ENCODE results near the gene PHF2.

PHF2 gene

GRCh38 chr9:93655621-93656425 lies 79.4 kb downstream of the PHF2 start:
- DNase-seq, result no peak

GRCh38 chr9:93656426-93657239 lies 80.2 kb downstream of the PHF2 start:
- no peak for DNase-seq

GRCh38 chr9:93657331-93658111 lies 81.1 kb downstream of the PHF2 start:
- no peak for DNase-seq

DNA sequence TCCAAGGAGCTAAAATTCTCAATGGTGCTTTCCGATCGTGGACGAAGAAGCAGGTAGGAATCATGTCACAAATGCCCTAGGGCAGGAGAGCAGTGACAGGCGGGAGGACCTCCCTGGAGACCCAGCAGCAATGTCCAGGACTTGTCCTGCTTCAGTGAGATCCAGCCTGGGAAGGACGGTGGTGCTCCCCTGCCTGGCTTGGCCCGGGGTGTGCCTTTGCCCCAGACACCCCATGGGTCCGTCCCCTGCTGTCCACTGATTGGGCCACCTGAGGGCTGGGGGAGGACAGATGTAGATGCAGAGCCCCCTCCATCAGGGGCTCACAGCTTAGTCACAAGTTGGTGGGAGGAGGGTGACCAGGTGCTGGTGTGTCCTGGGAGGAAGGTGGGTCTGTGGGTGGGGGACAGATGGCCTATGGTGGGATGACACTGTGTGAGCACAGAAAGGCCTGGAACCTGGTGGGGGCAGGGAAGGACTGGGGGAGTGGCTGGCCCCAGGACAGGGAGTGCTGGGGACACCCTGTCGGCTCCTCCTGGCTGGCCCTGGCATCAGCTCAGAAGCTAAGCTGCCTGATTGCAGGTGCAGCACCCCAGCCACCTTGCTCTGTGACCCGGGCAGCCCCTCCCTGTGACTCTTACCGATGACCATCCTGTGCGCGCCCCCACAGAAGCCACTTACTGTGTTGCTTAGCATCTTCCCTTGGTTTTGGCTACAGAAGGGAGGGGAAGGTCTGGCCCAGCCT lies 82.0 kb downstream of the PHF2 start:
- no peak for DNase-seq

- no peak for DNase-seq
These were observed 82.9 kb downstream of the PHF2 start for GRCh38 chr9:93659044-93659836.

- DNase-seq, result no peak
These were observed 83.4 kb downstream of the PHF2 start for GRCh38 chr9:93659837-93660177.

GRCh38 chr9:93660352-93661046 lies 84.1 kb downstream of the PHF2 start:
- DNase-seq, result no peak

- no peak for DNase-seq
These were observed 85.2 kb downstream of the PHF2 start for GRCh38 chr9:93661591-93661990.

DNA sequence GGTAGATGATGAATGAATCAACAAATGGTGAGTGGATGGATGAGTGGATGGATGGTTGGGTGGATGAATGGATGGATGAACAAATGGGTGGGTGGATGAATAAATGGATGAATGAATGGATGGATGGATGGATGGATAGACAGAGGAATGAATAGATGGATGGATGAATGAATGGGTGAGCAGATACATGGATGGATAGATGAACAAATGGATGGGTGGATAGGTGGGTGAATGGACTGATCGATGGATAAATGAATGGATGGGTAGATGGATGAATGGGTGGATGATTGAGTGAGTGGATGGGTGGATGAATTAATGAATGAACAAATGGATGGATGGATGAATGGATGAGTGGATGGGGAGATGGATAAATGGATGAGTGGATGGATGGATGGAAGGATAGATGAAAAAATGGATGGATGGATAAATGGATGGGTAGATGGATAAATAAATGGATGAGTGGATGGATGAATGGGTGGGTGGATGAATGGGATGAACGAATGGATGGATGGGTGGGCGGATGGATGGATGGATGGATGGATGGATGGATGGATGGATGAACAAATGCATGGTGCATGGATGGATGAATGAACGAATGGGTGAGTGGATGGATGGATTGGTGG lies 85.7 kb downstream of the PHF2 start:
- DNase-seq, result no peak

DNA sequence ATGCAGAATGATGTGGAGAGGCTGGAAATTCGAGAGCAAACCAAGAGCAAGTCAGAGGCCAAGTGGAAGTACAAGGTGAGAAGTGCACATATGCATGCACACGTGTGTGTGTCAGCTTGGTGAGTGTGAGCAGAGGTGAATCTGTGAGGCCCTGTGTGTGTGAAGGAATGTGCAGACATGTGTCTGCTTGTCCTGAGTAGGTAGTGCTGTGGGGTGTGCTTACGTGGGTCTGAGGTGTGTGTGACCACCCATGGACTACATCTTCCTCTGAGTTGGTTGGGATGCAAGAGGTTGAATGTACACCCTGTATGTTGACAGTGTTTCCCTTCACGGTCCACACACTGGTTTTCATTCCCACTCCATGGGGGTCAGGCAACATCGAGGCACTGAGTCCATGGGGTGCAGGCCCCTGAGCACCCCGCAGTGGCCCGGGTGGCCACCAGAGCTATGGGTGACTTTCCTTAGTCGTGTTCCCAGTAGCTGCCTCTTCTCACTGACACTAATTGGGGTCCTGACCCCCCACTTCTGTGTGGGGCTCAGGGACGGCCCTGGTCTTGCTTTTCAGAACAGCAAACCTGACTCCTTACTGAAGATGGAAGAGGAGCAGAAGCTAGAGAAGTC lies 86.7 kb downstream of the PHF2 start:
- no peak for DNase-seq

- DNase-seq, result no peak
These were observed 87.6 kb downstream of the PHF2 start for GRCh38 chr9:93663877-93664548.

- no peak for DNase-seq
These were observed 88.3 kb downstream of the PHF2 start for GRCh38 chr9:93664549-93665120.

- no peak for DNase-seq
These were observed 88.8 kb downstream of the PHF2 start for GRCh38 chr9:93665128-93665636.

GRCh38 chr9:93665637-93666438 lies 89.5 kb downstream of the PHF2 start:
- no peak for DNase-seq

GRCh38 chr9:93666439-93666784 lies 90.0 kb downstream of the PHF2 start:
- DNase-seq, result peak; percentile 33

- DNase-seq, result no peak
These were observed 90.6 kb downstream of the PHF2 start for GRCh38 chr9:93667006-93667405.

DNA sequence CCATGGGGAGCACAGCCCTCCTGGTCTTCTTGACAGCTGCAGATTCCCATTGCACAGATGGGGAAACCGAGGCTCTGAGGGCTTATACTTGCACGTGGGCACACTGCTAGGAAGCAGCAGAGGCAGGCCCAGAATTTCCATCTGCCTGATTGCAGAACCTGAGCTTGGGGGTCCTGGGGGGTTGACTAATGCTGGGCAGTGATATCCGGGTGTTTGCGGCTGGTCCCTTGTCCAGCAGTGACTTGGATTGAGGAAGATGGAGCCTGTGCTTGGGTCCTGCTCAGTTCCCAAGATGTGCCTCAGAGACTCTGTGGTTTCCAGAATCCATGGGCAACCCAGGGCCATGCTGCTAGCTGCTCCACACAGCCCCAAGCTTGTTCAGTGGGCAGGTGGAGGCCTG lies 91.2 kb downstream of the PHF2 start:
- DNase-seq, result no peak

DNA sequence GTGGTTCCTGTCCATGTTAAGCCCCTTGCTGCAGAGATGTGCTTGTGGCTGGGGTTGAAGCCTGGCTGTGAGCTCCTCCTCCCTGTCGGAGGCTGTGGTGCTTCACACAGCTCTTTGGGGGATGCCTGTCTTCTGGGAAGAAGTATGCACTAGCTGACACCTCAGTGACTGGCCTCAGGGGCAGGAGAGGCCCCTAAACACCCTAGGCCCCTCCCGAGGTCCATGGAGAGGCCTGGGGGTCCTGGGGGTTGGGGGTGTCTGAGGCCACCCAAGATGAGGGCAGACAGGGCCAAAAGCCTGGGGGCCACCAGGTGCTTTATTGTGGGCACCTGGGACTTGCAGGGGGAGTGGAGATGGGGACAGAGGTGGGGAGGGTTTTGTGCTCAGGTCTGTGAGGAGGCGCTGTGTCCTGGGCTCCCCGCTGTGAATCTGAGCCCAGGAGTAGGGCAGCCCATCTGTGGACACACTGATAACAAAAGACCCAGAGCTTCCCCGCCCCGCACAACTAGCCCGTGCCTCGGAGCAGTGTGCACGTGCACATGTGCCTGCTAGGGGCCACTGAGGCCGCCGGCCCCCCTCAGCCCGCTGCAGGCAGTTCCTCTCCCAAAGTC lies 92.0 kb downstream of the PHF2 start:
- peak; percentile 33 for DNase-seq

Data from activated CD8-positive, alpha-beta memory T cell treated with anti-CD3 and anti-CD28 coated beads for 24 hours (primary cell).